ENCODE results near the gene COL19A1. TPM values are rescaled to one million over a fixed set of nuclear protein-coding genes. Genes with fewer than 3 reads are reported as not detected.

COL19A1 gene
- total and polyA plus RNA-seq, 7 donors: 0.54 to 1.6 (median 0.83) TPM; not detected in 3

DNA sequence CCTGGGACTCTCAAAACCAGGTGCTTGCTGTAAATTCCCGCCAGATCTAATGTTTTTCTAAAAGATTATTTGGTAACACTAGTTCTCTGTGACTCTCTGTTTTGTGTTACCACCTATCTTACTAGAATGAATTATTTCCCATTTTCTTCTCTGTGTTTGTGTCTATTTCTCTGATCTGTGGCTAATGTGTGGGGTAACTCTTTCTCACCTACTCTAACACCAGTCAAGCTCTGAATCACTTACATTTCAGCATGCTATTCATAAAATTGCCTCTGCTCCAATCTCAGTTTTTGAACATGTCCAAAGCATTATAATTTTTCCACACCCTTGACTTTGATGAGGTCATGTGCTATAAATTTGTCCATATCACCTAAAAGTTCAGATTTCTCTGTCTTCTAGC, 23.2 kb upstream of the COL19A1 start:
- Histone ChIP-seq H3K36me3 (no peaks in the 10 kb centered on the region), H3K4me3 (no peak overlapping the region), H3K4me1 (no peaks in the 10 kb centered on the region), H3K9me3 (no peaks in the 10 kb centered on the region), H3K27ac (no peak overlapping the region), H3K27me3 (no peaks in the 10 kb centered on the region)
- 70 to 82% methylated on average over 1 of the region's 1 CpG for WGBS, 2 donors
- no peak for DNase-seq
- intact Hi-C loops (cut with DNase I): no loop called here
- no peak for TF ChIP-seq CTCF (IDR thresholded peaks at IDR 0.05)
- no peak for TF ChIP-seq POLR2AphosphoS5 (IDR thresholded peaks at IDR 0.05)

DNA sequence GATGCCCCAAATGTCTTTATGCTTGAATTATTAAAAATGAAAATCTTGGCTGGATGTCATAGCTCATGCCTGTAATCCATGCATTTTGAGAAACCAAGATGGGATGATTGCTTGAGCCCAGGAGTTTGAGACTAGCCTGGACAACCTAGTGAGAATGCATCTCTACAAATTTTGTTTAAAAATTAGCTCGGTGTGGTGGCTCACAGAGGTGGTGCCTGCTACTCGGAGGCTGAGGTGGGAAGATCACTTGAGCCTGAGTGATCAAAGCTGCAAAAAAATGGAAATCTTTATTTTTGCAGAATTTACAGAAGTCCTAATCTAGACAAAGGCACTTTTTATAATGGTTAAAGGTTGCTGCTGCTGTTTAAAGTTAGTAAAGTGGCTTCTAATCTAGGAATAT, 20.0 kb upstream of the COL19A1 start:
- WGBS, 2 donors: 75 to 83% methylated on average over 2 of the region's 2 CpGs
- intact Hi-C loops (cut with DNase I): no loop called here
- H3K27me3 ChIP-seq: no peaks in the 10 kb centered on the region

DNA sequence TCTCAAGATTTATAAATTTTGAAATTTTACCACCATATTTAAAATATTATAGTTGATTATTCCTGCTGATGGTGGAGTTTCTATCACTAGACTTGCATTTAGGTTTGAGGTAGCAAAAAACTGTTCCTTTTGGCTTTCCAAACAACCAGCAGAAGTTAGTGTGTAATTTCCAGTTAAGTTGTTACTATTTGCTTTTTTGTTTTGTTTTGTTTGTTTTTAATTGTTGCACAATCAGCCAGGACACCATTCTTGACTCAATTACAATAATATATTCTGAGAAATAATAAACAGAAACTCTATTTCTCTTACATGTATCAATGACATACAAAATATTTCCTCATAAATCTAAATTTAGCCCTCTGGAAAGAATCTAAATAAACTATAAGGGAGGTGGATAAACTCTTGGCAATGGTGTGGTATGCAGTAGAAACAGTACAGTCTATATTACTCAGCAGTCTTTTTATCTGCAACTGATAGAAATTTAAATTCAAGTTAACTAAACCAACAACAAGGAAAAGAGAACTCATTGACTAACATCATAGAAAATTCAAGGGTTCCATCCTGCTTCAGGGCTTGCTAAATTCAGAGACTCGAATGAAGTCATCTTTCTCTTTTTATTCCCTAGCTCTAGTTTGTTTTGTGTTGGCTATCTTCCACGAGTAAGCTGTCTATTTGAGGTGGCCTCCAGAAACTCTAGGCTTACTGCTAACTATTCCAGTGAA, 19.4 kb upstream of the COL19A1 start:
- Histone ChIP-seq H3K27ac (no peak overlapping the region), H3K27me3 (no peaks in the 10 kb centered on the region), H3K4me1 (no peaks in the 10 kb centered on the region), H3K9me3 (peaks cover 0 to 1% (median 0%) of the 10 kb centered on the region in 4 donors), H3K4me3 (no peak overlapping the region), H3K36me3 (no peaks in the 10 kb centered on the region)
- intact Hi-C loops (cut with DNase I): no loop called here
- WGBS, 2 donors: 58 to 72% methylated on average over 2 of the region's 2 CpGs
- no peak for TF ChIP-seq CTCF (IDR thresholded peaks at IDR 0.05)
- TF ChIP-seq EP300 (IDR thresholded peaks at IDR 0.05): no peak
- no peak for TF ChIP-seq POLR2A (IDR thresholded peaks at IDR 0.05)
- no peak for TF ChIP-seq POLR2AphosphoS5 (IDR thresholded peaks at IDR 0.05)
- DNase-seq: no peak

More for the DNA sequence above, 20.0 kb upstream of the COL19A1 start:
- no peak for DNase-seq
- Histone ChIP-seq H3K36me3 (no peaks in the 10 kb centered on the region), H3K9me3 (no peaks in the 10 kb centered on the region), H3K4me3 (no peak overlapping the region), H3K4me1 (no peaks in the 10 kb centered on the region), H3K27ac (no peak overlapping the region)
- no peak for TF ChIP-seq POLR2AphosphoS5 (IDR thresholded peaks at IDR 0.05)
- TF ChIP-seq EP300 (IDR thresholded peaks at IDR 0.05): no peak
- no peak for TF ChIP-seq CTCF (IDR thresholded peaks at IDR 0.05)
- TF ChIP-seq POLR2A (IDR thresholded peaks at IDR 0.05): no peak

- Histone ChIP-seq H3K4me1 (no peaks in the 10 kb centered on the region), H3K36me3 (no peaks in the 10 kb centered on the region), H3K9me3 (peaks cover 0 to 2% (median 0%) of the 10 kb centered on the region in 4 donors), H3K27me3 (no peaks in the 10 kb centered on the region), H3K27ac (no peak overlapping the region), H3K4me3 (no peak overlapping the region)
- TF ChIP-seq EP300 (IDR thresholded peaks at IDR 0.05): no peak
- TF ChIP-seq POLR2AphosphoS5 (IDR thresholded peaks at IDR 0.05): no peak
- no peak for TF ChIP-seq POLR2A (IDR thresholded peaks at IDR 0.05)
- TF ChIP-seq CTCF (IDR thresholded peaks at IDR 0.05): no peak
- WGBS, 2 donors: 19 to 51% methylated on average over 1 of the region's 1 CpG
- intact Hi-C loops (cut with DNase I): no loop called here
- no peak for DNase-seq
Measured at GRCh38 chr6:69847492-69847788, 18.9 kb upstream of the COL19A1 start.

GRCh38 chr6:69848552-69848951, 17.8 kb upstream of the COL19A1 start:
- no peak for DNase-seq
- 42 to 85% methylated on average over 4 of the region's 4 CpGs for WGBS, 2 donors
- no peak for TF ChIP-seq POLR2AphosphoS5 (IDR thresholded peaks at IDR 0.05)
- no peak for TF ChIP-seq CTCF (IDR thresholded peaks at IDR 0.05)
- TF ChIP-seq POLR2A (IDR thresholded peaks at IDR 0.05): no peak
- no peak for TF ChIP-seq EP300 (IDR thresholded peaks at IDR 0.05)
- Histone ChIP-seq H3K27ac (no peak overlapping the region), H3K9me3 (peaks cover 0 to 4% (median 0%) of the 10 kb centered on the region in 4 donors), H3K4me1 (no peaks in the 10 kb centered on the region), H3K36me3 (no peaks in the 10 kb centered on the region), H3K4me3 (no peak overlapping the region), H3K27me3 (no peaks in the 10 kb centered on the region)
- intact Hi-C loops (cut with DNase I): no loop called here

Measured in sigmoid colon (tissue), 7 donors.